HG03439 (cell line): ENCODE results near the gene HDGFL1.

Experiments
- ATAC-seq: cut with Tn5 transposase; IDR thresholded peaks from one replicate; pipeline ENCODE4 v1.9.1; 2021; ENCODE audit warnings: mild to moderate bottlenecking, moderate library complexity; ENCODE audit not compliant: unreplicated experiment

HDGFL1 gene

DNA sequence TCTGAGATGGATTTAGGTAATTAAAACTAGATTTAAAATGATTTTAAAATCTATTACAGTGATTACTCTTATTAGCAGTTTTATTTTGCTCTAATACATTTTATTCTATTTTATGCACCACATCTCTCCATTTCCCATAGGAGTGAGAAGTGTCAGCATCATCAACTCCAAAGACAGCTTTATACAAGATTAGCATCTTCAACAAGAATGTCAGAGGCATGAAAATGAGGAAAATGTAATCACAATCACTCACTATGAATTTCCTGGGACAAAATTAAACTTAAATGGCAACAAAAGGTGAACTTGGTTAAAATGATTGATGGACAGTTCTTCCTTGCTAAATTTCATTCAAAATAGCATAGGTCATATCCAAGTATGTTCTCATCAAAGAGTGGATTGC, 19.8 kb downstream of the HDGFL1 start:
- no peak for ATAC-seq

- ATAC-seq = no peak
Observed at GRCh38 chr6:22590423-22590822, 21.1 kb downstream of the HDGFL1 start.

DNA sequence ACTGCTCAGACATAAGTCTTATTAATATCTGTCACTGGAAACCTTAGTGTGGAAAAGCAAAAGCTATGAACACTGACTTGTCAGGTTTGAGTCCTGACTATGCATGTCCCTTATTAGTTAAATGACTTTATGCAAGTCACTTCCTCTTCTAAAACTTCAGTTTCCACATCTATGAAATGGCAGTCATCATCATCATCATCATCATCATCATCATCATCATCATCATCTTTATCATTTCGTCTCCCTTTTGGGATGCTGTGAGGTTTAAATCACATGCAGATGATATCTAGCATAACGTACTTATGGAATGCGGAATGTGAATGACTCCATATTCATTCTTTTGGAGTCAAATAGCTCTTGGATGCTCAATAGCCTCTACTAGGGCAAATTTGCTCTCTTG, 24.5 kb downstream of the HDGFL1 start:
- ATAC-seq = no peak

- no peak for ATAC-seq
Observed at GRCh38 chr6:22596011-22596410, 26.6 kb downstream of the HDGFL1 start.

GRCh38 chr6:22598339-22598738, 29.0 kb downstream of the HDGFL1 start:
- no peak for ATAC-seq

- ATAC-seq = no peak
Observed at GRCh38 chr6:22600059-22600458, 30.7 kb downstream of the HDGFL1 start.

DNA sequence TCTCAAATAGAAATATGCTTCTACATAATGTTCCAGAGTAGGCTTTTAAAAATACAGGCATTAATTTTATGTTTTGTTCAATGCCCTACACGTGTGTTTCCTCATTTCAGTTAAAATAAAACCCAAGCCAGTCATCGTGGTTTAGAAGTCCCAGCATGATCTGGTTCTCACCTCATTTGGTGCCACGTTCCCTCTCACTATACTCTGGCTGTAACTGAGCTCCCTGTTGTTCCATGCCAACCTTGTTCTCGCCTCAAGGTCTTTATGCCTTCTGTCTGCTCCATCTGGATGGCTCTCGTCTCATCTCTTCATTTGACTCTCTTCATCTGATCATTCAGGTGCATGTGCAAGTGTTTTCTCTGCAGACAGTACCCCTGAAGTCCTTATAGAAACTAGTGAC, 32.6 kb downstream of the HDGFL1 start:
- ATAC-seq = no peak

DNA sequence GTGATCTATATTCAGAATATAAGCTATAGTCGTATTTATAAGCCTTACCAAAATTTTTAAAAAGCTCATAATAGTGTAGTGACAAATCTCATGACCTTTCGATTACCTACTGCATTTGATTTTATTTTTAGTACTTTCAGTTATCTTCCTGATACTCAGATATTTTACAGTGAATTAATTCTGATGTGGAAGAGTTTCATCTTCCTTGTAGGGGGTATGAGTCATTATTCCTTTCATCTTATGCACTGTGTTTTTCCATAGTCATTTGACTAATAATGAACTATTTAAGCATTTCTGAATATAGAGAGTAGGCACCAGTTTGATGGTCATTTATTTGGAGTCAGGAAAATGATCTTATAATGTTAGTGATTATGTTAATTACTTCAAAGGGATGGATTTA, 36.4 kb downstream of the HDGFL1 start:
- no peak for ATAC-seq

GRCh38 chr6:22610127-22610526, 40.8 kb downstream of the HDGFL1 start:
- ATAC-seq = no peak

DNA sequence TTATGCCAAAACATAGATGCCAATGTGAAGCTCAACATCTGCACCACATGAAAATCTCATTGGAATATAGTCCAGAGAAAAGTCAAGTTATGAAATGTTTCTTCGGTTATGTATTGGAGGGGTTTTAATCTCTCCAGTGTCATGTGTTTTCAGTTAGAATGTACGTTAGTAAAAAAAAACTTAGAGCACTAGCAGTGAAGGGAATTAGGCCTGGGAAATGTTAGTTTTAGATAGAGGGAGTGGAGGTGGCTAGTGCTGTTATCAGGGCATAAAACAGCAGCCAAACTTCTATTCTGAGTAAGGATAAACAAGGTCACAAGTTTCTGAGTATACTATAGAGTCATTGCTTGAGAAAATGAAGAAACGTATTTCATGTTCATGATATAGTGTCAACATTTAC, 42.9 kb downstream of the HDGFL1 start:
- no peak for ATAC-seq

DNA sequence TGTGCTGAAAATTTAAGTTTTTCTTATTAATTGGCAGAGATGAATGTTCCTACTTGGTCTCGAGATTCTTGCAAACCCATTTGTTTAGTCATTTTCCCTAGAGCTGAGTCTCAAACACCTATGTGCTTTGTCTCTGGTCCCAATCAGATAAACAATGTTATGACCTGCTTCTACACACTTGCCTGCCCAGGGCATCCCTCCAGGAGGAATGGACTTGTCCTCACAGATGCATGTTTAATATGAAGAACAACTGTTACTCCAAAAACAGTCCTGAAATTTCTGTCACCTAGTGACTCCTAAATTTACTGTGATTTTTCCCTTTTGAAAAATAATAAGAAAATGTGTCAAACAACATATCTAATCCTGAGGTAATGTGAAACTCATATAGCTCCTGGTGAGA, 43.7 kb downstream of the HDGFL1 start:
- ATAC-seq = no peak

- no peak for ATAC-seq
Observed at GRCh38 chr6:22613695-22614094, 44.3 kb downstream of the HDGFL1 start.

GRCh38 chr6:22614547-22614946, 45.2 kb downstream of the HDGFL1 start:
- no peak for ATAC-seq

GRCh38 chr6:22621028-22621427, 51.7 kb downstream of the HDGFL1 start:
- ATAC-seq = no peak
